ENCODE data around the gene CISD3.

Gene CISD3

DNA sequence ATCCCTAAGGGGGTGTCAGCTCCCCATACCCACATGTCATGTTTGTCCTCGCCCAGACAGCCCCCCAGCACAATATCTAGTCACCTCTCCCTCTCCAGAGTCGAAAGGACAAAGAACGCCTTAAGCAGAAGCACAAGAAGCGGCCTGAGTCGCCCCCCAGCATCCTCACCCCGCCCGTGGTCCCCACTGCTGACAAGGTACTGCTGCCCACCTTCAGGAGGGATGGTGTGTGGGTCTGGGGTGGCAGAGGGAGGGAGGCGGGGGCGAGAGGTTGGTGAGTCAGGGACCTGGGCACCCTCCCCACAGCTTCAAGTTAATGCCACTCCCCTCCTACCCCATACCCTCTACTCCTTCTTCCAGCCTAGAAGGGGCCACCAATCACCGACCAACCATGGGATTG is 17.5 kb upstream of the CISD3 start:
- TF ChIP-seq GATA2 (IDR thresholded peaks at IDR 0.05; ENCODE audit: low read depth, low read length) (no peak), GATA3 (IDR thresholded peaks at IDR 0.05; ENCODE audit: low read depth, low read length) (no peak)

DNA sequence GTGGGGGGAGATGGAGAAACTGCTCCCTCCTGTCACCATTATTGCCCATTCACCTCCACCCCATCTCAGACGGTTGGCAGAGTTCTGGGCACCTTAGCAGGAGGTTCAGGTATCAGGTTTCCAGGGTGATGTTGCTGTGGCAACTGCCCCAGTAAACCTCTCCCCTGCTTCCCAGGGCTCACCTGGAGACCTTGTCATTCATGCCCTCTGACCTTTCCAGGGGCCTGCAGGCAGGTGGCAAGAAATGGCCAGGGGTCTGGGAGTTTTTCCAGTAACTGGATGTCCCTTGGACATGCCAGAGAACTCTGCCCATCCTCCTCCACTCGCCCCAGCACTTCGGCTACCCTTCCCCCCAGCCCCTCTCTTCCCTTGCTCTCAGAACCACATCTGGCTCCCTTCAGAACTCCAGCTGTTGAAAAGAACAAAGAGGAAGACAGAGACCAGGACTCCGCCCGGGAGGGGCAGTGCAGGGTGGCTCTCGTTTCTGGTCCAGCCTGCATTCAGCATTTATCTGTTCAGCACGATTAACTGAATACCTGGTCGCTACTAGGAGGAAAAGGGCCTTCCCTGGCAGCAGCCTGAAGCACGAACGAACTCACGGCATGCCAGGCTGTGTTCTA is 16.6 kb upstream of the CISD3 start:
- TF ChIP-seq GATA2 (IDR thresholded peaks at IDR 0.05; ENCODE audit: low read depth, low read length), result no peak
- no peak for TF ChIP-seq GATA3 (IDR thresholded peaks at IDR 0.05; ENCODE audit: low read depth, low read length)

DNA sequence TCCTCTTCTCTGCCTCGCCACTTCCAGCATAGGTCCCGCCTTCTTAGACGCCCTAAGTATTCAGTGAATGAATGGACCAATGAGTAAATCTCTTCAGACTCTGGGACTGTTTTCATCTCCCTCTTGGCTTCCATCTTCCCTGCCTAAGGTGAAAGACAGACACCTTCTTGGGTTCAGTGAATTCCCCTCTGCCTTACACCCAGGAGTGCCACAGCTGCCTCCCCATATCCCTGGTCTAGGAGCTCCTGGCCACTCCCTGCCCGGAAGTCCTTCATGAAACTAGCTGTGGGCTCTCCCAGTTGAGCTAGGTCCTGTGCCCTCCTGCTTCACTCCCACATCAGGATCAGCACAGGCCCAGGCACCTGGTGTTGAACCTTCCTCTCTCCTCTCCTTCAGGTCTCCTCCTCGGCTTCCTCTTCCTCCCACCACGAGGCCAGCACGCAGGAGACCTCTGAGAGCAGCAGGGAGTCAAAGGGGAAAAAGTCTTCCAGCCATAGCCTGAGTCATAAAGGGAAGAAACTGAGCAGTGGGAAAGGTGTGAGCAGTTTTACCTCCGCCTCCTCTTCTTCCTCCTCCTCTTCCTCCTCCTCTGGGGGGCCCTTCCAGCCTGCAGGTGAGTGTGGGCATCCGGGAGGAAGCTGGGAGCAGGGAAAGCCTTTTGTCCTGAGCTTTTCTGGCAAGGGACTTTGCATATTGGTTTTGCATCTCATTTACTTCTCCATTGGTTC is 14.8 kb upstream of the CISD3 start:
- TF ChIP-seq GATA3 (IDR thresholded peaks at IDR 0.05; ENCODE audit: low read depth, low read length), result no peak
- no peak for TF ChIP-seq GATA2 (IDR thresholded peaks at IDR 0.05; ENCODE audit: low read depth, low read length)

DNA sequence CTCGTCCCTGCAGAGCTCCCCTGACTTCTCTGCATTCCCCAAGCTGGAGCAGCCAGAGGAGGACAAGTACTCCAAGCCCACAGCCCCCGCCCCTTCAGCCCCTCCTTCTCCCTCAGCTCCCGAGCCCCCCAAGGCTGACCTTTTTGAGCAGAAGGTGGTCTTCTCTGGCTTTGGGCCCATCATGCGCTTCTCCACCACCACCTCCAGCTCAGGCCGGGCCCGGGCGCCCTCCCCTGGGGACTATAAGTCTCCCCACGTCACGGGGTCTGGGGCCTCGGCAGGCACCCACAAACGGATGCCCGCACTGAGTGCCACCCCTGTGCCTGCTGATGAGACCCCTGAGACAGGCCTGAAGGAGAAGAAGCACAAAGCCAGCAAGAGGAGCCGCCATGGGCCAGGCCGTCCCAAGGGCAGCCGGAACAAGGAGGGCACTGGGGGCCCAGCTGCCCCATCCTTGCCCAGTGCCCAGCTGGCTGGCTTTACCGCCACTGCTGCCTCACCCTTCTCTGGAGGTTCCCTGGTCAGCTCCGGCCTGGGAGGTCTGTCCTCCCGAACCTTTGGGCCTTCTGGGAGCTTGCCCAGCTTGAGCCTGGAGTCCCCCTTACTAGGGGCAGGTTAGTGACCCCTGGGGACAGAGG is 13.7 kb upstream of the CISD3 start:
- no peak for TF ChIP-seq GATA3 (IDR thresholded peaks at IDR 0.05; ENCODE audit: low read depth, low read length)
- no peak for TF ChIP-seq GATA2 (IDR thresholded peaks at IDR 0.05; ENCODE audit: low read depth, low read length)

DNA sequence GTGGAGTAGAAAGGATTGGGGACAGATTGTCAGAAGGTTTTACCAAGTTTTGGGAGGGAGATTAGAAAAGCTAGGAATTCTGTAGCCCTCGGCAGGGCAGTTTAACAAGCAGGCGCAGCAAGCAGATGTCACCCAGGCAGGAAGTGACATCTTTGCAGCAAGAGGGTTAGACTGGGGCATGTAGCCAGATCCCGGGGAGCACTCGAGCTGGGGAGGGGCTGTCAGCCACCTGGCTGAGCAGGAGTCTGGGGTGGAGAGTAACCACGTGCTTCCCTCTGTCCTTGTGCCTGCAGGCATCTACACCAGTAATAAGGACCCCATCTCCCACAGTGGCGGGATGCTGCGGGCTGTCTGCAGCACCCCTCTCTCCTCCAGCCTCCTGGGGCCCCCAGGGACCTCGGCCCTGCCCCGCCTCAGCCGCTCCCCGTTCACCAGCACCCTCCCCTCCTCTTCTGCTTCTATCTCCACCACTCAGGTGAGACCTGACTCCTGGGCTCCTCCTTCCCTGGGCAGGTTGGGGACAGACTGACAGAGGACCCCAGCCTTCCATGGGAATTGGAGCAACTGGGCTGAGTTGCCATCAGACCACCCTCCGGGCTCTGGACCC is 12.9 kb upstream of the CISD3 start:
- TF ChIP-seq GATA3 (IDR thresholded peaks at IDR 0.05; ENCODE audit: low read depth, low read length) (no peak), GATA2 (IDR thresholded peaks at IDR 0.05; ENCODE audit: low read depth, low read length) (no peak)

DNA sequence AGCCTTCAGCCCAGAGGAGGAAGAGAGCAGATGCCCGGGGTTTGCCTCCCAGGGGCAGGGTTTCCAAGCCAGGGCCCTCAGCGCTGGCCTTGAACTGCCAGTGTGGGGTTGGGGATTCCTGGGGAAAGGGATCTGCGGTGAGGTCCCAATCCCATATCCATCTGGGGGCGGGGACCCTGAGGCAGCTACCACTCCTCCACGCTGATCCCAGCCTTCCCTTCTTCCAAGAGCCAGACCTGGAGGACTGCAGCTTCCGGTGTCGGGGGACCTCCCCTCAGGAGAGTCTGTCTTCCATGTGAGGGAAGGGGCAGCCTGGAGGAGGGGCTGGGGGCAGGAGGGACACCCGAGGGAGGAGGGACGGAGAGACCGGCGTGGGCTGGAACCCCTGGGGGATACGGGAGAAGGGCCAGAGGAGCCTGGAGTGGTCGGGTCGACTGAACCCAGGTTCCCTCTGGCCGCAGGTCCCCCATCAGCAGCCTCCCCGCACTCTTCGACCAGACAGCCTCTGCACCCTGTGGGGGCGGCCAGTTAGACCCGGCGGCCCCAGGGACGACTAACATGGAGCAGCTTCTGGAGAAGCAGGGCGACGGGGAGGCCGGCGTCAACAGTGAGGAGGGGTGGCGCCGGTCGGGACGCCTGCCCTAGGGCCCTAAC is 10.7 kb upstream of the CISD3 start:
- TF ChIP-seq GATA3 (IDR thresholded peaks at IDR 0.05; ENCODE audit: low read depth, low read length) (no peak), GATA2 (IDR thresholded peaks at IDR 0.05; ENCODE audit: low read depth, low read length) (no peak)

DNA sequence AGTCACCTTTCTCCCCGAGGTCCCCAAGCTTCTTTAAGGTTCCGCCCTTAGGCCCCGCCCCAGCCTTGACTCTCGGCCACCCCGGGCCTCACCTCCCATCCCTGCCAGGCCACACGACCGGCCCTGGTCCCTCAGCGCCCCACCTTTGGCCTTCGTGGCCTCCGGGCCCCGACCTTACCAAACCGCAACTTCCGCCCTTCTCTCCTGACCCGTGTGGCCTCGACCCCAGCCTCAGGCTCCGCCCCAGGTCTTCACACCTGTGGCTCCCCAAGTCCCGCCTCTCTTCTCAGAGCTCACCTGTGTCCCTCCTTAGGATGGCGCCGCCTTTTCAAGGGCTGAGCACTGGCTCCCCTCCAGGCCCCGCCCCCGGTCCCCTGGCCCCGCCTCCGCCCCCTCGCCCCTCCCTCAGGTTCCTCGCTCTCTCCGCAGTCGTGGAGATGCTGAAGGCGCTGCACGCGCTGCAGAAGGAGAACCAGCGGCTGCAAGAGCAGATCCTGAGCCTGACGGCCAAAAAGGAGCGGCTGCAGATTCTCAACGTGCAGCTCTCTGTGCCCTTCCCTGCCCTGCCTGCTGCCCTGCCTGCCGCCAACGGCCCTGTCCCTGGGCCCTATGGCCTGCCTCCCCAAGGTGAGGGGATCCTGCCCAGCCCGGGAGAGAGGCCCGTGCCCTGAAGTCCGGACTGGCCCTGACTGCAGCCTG is 10.0 kb upstream of the CISD3 start:
- TF ChIP-seq GATA3 (IDR thresholded peaks at IDR 0.05; ENCODE audit: low read depth, low read length), result no peak
- TF ChIP-seq GATA2 (IDR thresholded peaks at IDR 0.05; ENCODE audit: low read depth, low read length), result no peak

DNA sequence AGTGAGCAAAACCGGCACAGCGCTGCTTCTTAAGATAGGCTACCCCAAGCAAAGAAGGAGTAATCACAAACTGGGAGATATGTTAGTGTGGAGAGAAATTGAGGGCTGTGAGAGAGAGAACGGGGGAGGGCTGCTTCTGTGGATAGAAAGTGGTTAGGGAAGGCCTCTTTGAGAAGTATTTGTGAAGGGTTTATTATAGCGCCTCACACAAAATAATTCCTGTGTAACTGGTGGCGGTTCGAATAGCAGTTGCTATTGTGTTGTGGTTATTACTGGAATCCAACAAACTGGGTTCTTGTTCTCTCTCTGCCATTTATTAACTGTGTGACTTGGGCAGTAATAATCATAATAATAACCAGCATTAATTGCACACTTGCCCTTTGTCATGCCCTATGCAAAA is 9.2 kb upstream of the CISD3 start:
- no peak for TF ChIP-seq GATA2 (IDR thresholded peaks at IDR 0.05; ENCODE audit: low read depth, low read length)
- TF ChIP-seq GATA3 (IDR thresholded peaks at IDR 0.05; ENCODE audit: low read depth, low read length), result no peak

DNA sequence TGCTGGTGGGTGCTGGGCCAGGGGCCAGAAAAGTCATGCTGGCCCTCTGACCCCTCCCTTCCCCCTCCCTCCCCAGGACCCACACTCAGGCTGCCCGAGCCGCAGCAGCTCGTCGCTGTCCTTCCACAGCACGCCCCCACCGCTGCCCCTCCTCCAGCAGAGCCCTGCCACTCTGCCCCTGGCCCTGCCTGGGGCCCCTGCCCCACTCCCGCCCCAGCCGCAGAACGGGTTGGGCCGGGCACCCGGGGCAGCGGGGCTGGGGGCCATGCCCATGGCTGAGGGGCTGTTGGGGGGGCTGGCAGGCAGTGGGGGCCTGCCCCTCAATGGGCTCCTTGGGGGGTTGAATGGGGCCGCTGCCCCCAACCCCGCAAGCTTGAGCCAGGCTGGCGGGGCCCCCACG is 8.3 kb upstream of the CISD3 start:
- TF ChIP-seq GATA3 (IDR thresholded peaks at IDR 0.05; ENCODE audit: low read depth, low read length) (no peak), GATA2 (IDR thresholded peaks at IDR 0.05; ENCODE audit: low read depth, low read length) (no peak)

DNA sequence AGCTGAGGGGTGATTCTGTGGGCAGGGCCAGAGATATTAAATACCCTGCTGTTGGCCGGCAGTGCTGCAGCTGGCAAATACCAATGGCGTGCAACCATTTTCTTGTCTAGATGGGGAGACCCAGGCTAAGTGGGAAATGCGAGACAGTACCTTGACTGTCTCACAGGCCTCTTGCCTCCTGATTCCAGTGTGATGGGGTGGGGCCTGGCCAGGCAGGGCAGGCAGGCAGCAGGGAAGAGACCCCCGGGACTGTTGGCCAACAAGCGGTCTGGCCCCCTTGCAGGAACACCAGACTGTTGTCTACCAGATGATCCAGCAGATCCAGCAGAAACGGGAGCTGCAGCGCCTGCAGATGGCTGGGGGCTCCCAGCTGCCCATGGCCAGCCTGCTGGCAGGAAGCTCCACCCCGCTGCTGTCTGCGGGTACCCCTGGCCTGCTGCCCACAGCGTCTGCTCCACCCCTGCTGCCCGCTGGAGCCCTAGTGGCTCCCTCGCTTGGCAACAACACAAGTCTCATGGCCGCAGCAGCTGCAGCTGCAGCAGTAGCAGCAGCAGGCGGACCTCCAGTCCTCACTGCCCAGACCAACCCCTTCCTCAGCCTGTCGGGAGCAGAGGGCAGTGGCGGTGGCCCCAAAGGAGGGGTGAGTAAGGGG is 5.7 kb upstream of the CISD3 start:
- TF ChIP-seq GATA2 (IDR thresholded peaks at IDR 0.05; ENCODE audit: low read depth, low read length) (no peak), GATA3 (IDR thresholded peaks at IDR 0.05; ENCODE audit: low read depth, low read length) (no peak)

DNA sequence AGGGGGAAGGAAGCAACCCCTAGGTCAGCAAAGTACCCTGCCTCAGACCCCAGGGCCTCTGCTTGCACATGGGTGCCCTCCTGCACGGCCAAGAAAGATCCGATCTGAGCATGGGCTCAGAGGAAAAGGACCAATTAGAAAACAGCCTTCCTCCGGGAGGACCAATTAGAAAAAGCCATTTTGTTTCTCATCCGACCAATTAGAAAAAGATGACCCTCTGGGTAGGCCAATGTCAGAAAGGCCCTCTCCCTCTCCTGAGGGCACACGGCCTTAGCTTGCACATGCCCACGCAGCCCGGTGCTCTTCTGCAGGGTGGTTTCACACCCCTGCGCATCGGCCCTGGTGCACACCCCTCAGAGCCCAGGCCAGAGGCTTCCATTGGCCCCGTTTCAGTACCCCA is 5.1 kb upstream of the CISD3 start:
- TF ChIP-seq GATA3 (IDR thresholded peaks at IDR 0.05; ENCODE audit: low read depth, low read length) (no peak), GATA2 (IDR thresholded peaks at IDR 0.05; ENCODE audit: low read depth, low read length) (peak; percentile 31; the same call in 1 of the 2 replicates)

DNA sequence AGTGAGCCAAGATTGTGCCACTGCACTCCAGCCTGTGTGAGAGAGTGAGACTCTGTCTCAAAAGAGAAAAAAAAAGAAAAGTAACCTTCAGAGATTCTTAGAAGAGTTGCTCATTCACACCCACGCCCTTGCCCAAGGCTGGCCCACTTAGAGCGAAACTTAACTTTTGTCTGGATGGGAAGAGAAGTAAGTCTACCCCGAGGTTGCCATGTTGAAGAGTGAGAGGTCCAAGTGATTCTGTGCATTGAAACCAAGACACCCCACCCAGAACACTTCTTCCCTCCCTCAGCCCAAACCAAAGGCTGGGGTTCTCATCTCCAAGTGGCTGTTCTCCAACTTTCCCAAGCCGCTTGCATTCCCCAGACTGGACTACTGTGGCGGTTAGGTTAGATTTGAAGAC is 2.4 kb upstream of the CISD3 start:
- TF ChIP-seq GATA2 (IDR thresholded peaks at IDR 0.05; ENCODE audit: low read depth, low read length), result no peak
- TF ChIP-seq GATA3 (IDR thresholded peaks at IDR 0.05; ENCODE audit: low read depth, low read length), result no peak

DNA sequence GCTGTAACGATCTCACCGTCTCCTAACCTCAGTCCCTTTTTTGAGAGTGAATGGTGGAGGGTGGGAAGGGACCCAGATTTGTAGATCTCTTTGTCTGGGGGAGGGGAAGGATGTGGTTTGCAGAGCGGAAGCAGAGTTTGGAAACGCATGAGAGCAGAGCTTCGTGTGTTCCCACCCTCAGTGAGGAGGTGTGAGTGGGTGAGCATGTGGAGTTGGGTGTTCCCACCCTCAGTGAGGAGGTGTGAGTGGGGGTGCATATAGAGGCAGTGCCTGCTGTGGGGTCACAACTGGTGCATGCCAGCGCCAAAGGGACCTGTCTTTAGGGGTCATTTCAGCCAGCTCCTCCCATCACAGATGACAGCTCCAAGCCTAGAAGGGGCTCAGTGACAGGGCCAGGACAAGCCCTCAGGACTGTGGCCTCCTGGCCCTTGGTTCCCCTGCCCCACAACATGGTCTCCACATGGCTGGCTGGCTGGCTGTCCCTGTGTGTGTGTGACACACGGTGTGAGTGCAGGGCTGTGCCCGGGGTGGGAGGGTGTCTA is 1.8 kb upstream of the CISD3 start:
- TF ChIP-seq GATA3 (IDR thresholded peaks at IDR 0.05; ENCODE audit: low read depth, low read length), result no peak
- TF ChIP-seq GATA2 (IDR thresholded peaks at IDR 0.05; ENCODE audit: low read depth, low read length), result no peak
